Retinal pigment epithelial cell (primary cell): Measurements from ENCODE around the gene DLEC1.
A peak's percentile ranks its signal among the peaks of the same experiment; 100 is the strongest.

Source experiments
- DNase-seq: peaks from one replicate; pipeline ENCODE4 v3.0.0-alpha.2; 2010; ENCODE audit warnings: low read depth
- H3K4me3 ChIP-seq: 2 replicates; pipeline ENCODE4 v1.5.1; 2011; ENCODE audit warnings: mild to moderate bottlenecking, low read length, control low read depth, moderate library complexity
- CTCF ChIP-seq: conservative IDR thresholded peaks from 2 replicates; pipeline ENCODE4 v1.5.1; 2011; ENCODE audit warnings: low read depth, low read length, control low read depth, inconsistent platforms

DLEC1 gene

GRCh38 chr3:38114052-38114874 lies 75.3 kb downstream of the DLEC1 start:
- TF ChIP-seq CTCF = no peak
- no peak for DNase-seq
- H3K4me3 ChIP-seq = no peak overlapping the region

DNA sequence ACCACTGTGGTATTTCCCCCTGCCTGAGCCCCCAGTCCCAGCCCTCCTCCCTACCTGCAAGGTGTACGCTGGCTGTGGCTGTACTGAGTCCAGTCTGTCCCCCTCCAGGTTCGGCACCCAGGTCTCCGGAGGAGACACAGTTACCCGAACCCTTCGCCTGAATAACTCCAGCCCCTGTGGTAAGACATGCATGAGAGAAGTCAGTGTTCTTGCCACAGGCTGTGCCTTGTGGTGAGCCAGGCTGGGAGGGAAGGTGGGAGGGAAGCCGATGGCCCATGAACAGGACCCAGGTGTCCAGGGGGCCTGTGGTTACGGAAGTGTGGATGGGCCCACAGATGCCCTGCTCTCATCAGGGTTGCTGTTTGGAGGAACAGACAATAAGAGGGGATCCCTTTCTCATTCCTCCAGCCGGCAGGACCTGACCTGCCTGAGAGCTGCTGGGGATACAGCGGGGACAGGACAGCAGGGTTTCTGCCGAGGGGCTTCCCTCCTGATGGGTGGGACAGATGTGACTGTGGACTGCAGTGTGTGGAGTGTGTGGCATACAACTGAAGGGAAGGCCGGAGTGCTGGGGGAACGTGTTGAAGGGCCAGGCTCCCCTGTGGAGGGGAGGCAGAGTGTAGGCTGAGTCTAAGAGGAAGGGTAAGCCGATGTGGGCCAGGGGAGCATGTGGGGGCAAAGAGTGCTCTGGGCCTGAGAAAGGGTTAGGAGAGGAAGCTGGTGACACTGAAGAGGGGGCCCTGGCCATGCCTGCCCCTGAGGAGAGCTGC lies 76.1 kb downstream of the DLEC1 start:
- no peak overlapping the region for H3K4me3 ChIP-seq
- DNase-seq = no peak
- no peak for TF ChIP-seq CTCF

DNA sequence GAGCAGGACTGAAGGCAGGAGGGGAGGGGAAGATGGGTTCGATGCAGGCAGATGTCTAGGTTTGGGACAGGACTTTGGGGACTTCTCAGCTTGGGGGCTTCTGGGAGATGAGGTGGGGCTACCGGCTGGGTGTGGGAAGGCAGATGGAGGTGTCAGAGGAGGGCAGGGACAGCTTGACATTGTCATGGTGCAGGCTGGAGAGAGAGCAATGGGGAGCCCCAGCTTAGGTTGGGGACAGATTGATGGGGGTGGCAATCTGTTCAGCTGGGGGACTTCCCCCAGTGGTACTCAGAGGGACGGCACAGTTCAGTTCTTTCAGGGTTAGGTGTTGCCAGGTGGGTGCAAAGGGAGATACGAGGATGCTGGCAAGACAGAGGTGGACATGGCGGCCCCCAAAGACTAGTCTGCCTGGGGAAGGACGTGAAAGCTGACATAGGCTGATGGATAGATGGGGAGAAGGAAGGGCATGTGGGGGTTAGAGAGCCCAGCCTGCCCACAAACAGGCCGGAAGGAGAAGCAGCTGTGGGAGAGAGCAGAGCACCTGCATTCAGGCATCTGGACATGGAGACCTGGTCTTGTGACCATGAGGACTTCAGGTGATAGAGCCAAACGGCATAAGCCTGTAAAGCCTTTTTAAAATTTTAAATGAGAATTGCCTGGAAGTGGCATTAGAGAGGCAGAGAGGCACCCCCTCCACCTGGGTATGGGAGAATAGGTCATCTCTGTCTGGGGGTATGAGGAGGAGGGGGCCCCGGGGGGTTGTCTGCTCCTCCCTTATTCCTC lies 76.8 kb downstream of the DLEC1 start:
- H3K4me3 ChIP-seq = no peak overlapping the region
- TF ChIP-seq CTCF = no peak
- DNase-seq = no peak

GRCh38 chr3:38116471-38117162 lies 77.6 kb downstream of the DLEC1 start:
- no peak overlapping the region for H3K4me3 ChIP-seq
- no peak for DNase-seq
- no peak for TF ChIP-seq CTCF

DNA sequence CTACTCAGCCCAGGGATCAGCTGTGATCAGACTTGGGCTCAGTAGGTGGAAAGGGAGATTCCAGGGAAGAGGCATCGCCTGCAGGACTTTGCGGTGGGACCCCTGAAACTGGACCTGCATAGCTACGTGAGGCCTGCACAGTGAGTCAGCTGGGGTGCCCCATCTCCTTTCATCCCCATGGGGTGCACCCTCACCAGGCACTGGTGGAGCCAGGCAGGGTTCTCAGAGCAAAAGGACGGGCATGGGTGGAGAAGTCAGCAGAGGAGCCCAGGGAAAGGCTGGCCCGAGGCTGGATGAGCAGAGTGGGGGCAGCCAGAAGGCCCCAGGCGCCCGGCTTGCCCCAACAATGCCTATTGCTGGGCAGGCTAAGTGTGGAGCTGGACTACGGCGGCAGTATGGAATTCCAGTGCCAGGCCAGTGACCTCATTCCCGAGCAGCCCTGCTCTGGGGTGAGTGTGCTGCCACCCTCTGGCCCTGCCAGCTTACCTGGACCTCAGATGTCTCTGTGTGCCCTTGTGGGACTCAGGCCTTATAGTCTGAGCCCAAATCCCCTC lies 78.2 kb downstream of the DLEC1 start:
- no peak for DNase-seq
- TF ChIP-seq CTCF = peak; percentile 41
- no peak overlapping the region for H3K4me3 ChIP-seq

- TF ChIP-seq CTCF = peak; percentile 85
- DNase-seq = no peak
These were observed 78.9 kb downstream of the DLEC1 start for GRCh38 chr3:38117748-38118420.

More at GRCh38 chr3:38117748-38118420, 78.9 kb downstream of the DLEC1 start:
- no peak overlapping the region for H3K4me3 ChIP-seq
